Nephron progenitor cell (in vitro differentiated cells): ENCODE results near the gene RAB11FIP3.

Experiments used
- DNase-seq: peaks from one replicate; pipeline ENCODE4 v3.0.0; 2021
- H3K27ac Mint-ChIP-seq: 2 replicates; pipeline ENCODE4 v1.8.0; 2021; ENCODE audit warnings: mild to moderate bottlenecking, moderate library complexity, mixed read lengths
- H3K27me3 Mint-ChIP-seq: 2 replicates; pipeline ENCODE4 v1.8.0; 2021; ENCODE audit warnings: mild to moderate bottlenecking, low read depth, mixed read lengths; ENCODE audit not compliant: poor library complexity
- H3K36me3 Mint-ChIP-seq: 2 replicates; pipeline ENCODE4 v1.8.0; 2021; ENCODE audit warnings: low read depth, mixed read lengths
- H3K4me1 Mint-ChIP-seq: 2 replicates; pipeline ENCODE4 v1.8.0; 2021; ENCODE audit warnings: mixed read lengths
- H3K4me3 Mint-ChIP-seq: 2 replicates; pipeline ENCODE4 v1.8.0; 2021; ENCODE audit warnings: mild to moderate bottlenecking, moderate library complexity, mixed read lengths
- H3K9me3 Mint-ChIP-seq: 2 replicates; pipeline ENCODE4 v1.8.0; 2021; ENCODE audit warnings: mild to moderate bottlenecking, moderate library complexity, mixed read lengths
- TF ChIP-seq, protein P1 (sequence below): fragments of 200-600 bp; sonication (generic); IDR thresholded peaks from 2 replicates; pipeline ENCODE4 v1.5.0; 2021; ENCODE audit warnings: antibody characterized with exemption

The RAB11FIP3 gene

GRCh38 chr16:548586-548985 is 123.1 kb downstream of the RAB11FIP3 start:
- no peaks in the 10 kb centered on the region for H3K36me3 Mint-ChIP-seq
- DNase-seq, result no peak
- H3K9me3 Mint-ChIP-seq, result no peaks in the 10 kb centered on the region
- TF ChIP-seq, protein P1, sequence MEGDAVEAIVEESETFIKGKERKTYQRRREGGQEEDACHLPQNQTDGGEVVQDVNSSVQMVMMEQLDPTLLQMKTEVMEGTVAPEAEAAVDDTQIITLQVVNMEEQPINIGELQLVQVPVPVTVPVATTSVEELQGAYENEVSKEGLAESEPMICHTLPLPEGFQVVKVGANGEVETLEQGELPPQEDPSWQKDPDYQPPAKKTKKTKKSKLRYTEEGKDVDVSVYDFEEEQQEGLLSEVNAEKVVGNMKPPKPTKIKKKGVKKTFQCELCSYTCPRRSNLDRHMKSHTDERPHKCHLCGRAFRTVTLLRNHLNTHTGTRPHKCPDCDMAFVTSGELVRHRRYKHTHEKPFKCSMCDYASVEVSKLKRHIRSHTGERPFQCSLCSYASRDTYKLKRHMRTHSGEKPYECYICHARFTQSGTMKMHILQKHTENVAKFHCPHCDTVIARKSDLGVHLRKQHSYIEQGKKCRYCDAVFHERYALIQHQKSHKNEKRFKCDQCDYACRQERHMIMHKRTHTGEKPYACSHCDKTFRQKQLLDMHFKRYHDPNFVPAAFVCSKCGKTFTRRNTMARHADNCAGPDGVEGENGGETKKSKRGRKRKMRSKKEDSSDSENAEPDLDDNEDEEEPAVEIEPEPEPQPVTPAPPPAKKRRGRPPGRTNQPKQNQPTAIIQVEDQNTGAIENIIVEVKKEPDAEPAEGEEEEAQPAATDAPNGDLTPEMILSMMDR, result no peak
- peaks cover 9% of the 10 kb centered on the region for H3K4me1 Mint-ChIP-seq
- H3K4me3 Mint-ChIP-seq, result no peak overlapping the region
- no peaks in the 10 kb centered on the region for H3K27me3 Mint-ChIP-seq
- H3K27ac Mint-ChIP-seq, result no peak overlapping the region

- TF ChIP-seq, protein P1, result no peak
Observed at GRCh38 chr16:549544-550263, 124.3 kb downstream of the RAB11FIP3 start.

GRCh38 chr16:551210-551609 is 125.8 kb downstream of the RAB11FIP3 start:
- Mint-ChIP-seq H3K27me3 (no peaks in the 10 kb centered on the region), H3K4me3 (no peak overlapping the region), H3K9me3 (no peaks in the 10 kb centered on the region), H3K4me1 (peaks cover 10% of the 10 kb centered on the region), H3K27ac (no peak overlapping the region), H3K36me3 (peaks cover 4% of the 10 kb centered on the region)
- TF ChIP-seq, protein P1, result no peak
- no peak for DNase-seq

More at GRCh38 chr16:549544-550263, 124.3 kb downstream of the RAB11FIP3 start:
- no peak overlapping the region for H3K4me3 Mint-ChIP-seq
- H3K27ac Mint-ChIP-seq, result no peak overlapping the region
- DNase-seq, result no peak
- peaks cover 15% of the 10 kb centered on the region for H3K4me1 Mint-ChIP-seq
- H3K27me3 Mint-ChIP-seq, result no peaks in the 10 kb centered on the region
- peaks cover 4% of the 10 kb centered on the region for H3K36me3 Mint-ChIP-seq
- H3K9me3 Mint-ChIP-seq, result no peaks in the 10 kb centered on the region

DNA sequence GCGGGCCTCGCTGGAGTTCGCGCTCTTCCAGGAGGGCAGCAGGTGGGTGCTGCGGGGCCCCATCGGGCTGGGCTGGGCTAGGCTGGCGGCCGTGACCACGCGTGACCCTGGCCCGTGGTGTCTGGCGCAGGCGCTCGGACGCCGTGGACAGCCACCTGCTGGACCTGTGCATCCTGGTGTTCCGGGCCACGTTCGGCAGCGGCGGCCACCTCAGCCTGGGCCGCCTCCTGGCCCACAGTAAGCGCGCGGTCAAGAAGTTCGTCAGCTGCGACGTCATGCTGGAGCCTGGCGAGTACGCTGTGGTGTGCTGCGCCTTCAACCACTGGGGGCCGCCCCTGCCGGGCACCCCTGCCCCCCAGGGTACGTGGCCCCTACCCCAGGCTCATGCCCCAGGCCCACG is 126.7 kb downstream of the RAB11FIP3 start:
- H3K27ac Mint-ChIP-seq, result no peak overlapping the region
- peaks cover 4% of the 10 kb centered on the region for H3K36me3 Mint-ChIP-seq
- H3K4me3 Mint-ChIP-seq, result no peak overlapping the region
- TF ChIP-seq, protein P1, result no peak
- peaks cover 10% of the 10 kb centered on the region for H3K4me1 Mint-ChIP-seq
- DNase-seq, result no peak
- no peaks in the 10 kb centered on the region for H3K9me3 Mint-ChIP-seq
- H3K27me3 Mint-ChIP-seq, result peaks cover 2% of the 10 kb centered on the region

DNA sequence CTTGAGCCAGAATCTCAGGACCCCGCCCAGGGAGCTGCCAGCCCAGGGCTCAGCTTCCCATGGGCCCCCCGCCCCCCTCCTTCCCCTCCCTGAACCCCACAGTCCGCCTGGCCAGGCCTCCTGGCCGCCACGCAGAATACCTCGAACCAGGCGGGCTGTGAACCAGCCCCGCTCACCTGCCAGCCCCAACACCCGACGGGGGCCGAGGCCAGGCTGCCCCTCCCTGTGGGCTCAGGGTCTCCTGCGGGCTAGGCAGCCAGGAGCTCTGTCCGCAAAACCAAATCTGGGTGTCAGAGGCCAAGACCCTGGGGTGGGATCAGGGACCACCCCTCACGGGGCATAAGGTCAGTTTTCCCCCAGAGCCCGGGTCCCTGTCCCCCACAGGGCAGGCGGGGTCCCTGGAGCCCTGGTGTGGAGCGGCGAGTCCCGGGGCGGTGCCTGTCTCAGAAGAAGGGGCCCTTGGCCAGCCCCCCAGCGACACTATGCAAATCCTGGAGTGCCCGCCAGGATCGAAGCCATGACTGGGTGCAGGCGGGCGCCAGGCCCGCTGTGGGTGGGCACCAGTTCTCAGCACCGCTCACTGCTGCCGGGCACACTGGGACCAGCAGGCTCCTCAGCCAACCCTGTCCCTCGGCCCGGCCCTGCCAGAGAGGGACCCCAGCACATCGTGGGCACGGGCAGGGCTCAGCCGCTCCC is 128.3 kb downstream of the RAB11FIP3 start:
- H3K27me3 Mint-ChIP-seq, result peaks cover 16% of the 10 kb centered on the region
- H3K9me3 Mint-ChIP-seq, result no peaks in the 10 kb centered on the region
- no peak for DNase-seq
- TF ChIP-seq, protein P1, result no peak
- peaks cover 4% of the 10 kb centered on the region for H3K36me3 Mint-ChIP-seq
- H3K4me1 Mint-ChIP-seq, result peaks cover 15% of the 10 kb centered on the region
- no peak overlapping the region for H3K4me3 Mint-ChIP-seq
- no peak overlapping the region for H3K27ac Mint-ChIP-seq

DNA sequence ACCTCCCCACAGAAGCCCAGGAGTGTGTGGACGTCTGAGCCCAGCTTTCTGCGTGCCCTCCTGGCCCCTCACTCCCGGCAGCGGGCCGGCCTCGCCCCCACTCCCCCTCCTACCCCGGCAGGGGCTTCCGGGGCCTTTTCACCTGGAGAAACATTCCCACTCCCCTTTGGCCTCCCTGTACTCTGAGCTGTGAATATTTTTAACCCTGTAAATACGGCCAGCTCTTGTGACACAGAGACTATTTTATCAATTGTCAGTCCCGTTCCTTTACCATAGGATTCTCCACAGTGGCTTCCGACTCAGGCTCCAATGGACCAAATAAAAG is 128.8 kb downstream of the RAB11FIP3 start:
- H3K9me3 Mint-ChIP-seq, result no peaks in the 10 kb centered on the region
- TF ChIP-seq, protein P1, result no peak
- DNase-seq, result no peak
- H3K36me3 Mint-ChIP-seq, result peaks cover 4% of the 10 kb centered on the region
- H3K4me1 Mint-ChIP-seq, result peaks cover 15% of the 10 kb centered on the region
- peaks cover 22% of the 10 kb centered on the region for H3K27me3 Mint-ChIP-seq
- peak overlapping the region; percentile 63 for H3K4me3 Mint-ChIP-seq
- no peak overlapping the region for H3K27ac Mint-ChIP-seq
